Skeletal muscle cell (primary cell): ENCODE measurements around the gene ARRDC2.

ENCODE experiments used
- DNase-seq: peaks from one replicate; pipeline ENCODE4 v3.0.0-alpha.2; 2010; ENCODE audit warnings: low read depth
- H3K4me3 ChIP-seq: 2 replicates; pipeline ENCODE4 v1.5.1; 2011; ENCODE audit warnings: low read depth, mild to moderate bottlenecking, control low read depth, low read length, moderate library complexity

ARRDC2 gene

DNA sequence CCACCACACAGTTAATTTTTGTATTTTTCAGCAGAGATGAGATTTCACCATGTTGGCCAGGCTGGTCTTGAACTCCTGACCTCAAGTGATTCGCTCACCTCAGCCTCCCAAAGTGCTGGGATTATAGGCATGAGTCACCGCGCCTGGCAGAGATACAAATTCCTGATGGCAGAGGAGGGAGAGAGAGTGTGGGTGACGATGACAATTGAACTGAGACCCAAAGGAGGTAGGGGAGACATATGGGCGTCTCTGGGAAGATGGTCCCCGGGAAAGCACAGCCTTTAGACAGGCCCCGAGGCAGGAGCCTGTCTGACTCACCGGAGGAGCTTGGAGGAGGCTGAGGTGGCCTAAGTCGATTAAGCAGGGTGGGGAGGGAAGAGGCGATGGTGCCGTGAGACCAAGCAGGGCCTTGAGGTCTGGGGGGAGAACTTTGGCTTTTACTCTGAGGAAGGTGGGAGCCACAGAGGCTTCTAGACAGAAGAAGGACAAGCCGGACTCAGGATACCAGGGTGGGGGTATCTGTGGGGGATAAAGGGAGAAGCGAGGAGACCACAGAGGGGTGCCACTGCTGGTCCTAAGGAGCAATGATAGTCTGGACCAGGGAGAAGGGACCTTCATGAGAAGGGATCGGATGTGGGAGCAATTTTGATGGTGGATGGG lies 38.2 kb downstream of the ARRDC2 start:
- H3K4me3 ChIP-seq, result no peak overlapping the region
- DNase-seq, result peak; percentile 72

DNA sequence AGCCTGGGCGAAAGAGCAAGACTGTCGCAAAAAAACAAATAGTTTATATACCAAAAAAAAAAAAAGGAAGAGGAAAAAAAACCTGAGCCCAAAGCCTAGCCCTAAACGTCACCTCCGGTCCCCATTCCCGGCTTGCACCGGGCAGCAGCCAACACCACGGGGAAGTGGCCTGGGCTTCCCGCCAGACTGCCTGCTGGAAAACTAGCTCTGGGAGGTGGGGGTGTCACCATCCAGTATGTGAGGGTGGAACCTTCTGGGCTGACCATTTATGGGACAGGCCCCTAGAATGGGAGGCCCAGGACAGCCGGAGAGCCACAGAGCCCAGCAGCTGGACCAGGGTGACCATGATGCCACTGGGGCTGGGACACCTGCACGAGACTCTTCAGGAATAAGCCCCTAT lies 41.4 kb downstream of the ARRDC2 start:
- no peak overlapping the region for H3K4me3 ChIP-seq
- no peak for DNase-seq

DNA sequence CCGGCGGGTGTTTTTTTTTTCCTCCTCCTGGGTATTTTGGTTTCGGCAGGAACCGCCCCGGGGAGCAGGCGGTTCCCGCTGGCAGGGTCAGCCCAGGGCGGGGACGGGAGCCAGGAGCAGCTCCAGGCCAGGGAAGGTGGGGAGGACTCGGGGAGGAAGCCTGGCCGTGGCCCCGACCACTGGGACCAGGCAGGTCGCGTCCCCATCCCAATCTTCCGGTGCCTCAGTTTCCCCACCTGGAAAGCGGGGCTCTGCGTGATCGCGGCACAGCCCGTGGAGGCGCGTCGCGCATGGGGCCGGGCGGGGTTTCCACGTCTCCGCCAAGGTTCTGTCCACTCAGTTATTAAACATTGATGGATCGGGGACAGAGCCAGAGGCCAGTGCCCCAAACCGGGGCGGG lies 43.9 kb downstream of the ARRDC2 start:
- DNase-seq, result no peak
- H3K4me3 ChIP-seq, result no peak overlapping the region

DNA sequence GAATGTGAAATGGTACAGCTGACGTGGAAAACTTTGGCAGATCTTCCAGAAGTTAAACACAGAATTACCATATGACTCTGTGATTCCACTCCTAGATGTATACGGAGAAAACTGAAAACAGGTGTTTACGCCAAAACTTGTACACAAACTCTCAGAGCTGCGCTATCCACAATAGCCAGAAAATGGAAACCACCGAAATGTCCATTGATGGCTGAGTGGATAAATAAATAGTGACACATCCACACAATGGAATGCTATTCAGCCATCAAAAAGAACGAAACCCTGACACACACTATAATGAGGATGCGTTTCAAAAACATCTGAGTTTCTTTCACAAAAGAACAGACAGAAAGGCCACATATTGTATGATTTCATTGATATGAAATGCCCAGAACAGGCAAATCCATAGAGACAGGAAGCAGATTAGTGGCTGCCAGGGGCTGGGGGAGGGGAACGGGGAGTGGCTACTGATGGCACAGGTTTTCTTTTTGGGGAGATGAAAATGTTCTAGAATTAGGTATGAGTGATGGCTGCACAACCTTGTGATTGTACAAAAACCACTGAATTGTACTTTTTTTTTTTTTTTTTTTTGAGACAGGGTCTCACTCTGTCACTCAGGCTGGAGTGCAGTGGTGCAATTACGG lies 45.7 kb downstream of the ARRDC2 start:
- no peak for DNase-seq
- H3K4me3 ChIP-seq, result no peak overlapping the region

DNA sequence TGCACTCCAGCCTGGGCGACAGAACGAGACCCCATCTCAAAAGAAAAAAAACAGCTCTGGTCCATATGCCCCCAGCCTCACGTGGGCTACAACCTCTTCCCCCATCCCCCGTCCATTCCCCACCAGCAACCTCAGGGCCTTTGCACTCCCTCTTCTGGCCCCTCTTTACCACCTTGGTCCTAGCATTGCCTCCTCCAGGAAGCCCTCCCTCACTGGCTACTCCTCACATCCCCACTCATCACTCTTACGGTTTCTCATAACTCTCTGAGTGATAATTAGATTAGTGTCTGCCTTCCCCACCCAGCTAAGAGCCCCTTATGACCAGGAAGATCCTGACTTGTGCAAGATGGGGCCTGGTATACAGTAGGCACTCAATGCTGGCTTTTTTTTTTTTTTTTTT lies 48.0 kb downstream of the ARRDC2 start:
- H3K4me3 ChIP-seq, result no peak overlapping the region
- no peak for DNase-seq

DNA sequence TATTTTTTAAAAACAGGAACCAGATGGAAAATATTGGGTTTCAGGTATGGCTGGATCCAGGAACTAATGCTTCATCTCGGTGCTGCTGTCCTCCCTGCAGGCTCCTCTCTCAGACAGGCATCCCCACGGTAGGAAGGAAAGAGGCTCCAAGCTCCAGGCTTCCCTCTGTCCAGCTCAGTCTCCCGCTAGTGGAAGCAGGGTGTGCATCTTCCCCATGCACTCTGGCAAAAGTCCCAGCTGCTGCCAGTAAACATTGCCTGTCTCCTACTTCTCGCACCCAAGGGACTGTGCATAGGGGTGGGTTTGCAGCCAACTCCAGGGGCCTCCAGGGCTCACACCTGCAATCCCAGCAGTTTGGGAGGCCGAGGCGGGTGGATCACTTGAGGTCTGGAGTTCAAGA lies 49.6 kb downstream of the ARRDC2 start:
- no peak overlapping the region for H3K4me3 ChIP-seq
- DNase-seq, result no peak

DNA sequence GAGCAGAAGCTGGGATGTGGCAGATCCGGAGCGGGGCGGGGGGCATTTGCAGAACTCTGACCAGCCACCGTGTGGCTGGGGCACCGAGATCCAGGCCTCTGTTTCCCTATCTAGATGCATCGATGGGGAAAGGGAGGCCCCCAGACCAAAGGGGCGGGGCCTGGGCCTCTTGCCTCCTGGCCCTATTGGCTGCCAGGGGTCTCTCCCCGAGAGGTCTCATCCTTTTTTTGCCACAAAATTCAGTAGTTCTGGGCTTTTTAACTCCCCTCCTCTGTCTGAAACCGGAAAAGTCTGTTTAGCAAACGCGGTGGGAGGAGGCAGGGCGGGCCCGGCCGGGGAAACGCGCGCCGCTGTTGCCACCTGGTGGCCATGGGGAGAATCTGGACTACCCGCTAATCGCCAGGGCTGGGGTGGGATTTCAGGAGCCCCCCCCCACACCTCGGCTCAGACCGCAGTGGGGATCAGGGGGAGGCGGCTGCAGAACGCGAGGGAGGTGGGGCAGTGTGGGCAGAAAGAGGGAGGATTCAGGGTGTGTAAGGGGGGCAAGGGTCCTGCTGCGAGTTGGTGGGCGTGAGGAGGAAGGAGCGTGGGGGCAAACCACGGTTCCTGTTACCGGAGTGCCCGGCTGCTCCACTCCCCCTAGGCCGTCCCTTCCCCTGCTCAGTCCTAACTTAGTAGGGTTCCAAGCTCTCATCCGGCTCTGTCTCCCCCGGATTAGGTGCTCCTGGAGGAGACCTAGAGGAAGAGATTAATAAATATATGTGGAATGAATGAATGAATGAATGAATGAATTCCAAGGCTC lies 50.4 kb downstream of the ARRDC2 start:
- peak overlapping the region; percentile 34 for H3K4me3 ChIP-seq
- DNase-seq, result no peak

DNA sequence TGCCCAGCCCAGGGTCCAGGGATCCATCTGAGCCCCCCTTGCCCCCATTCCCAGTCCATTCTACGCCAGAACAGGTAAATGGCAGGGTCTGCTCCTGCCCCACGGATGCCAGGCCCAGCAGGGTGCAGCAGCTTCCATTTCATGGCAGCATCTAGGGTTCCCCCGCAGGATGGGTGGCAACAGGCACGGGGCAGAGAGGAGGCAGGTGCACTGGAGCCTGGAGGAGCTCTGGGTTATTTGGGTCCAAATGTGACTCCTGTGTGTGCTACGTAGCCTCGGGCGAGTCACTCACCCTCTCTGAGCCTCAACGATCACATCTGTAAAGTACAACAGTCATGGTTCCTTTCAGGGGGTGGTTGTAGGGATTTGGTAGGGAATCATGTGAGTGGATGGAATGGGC lies 51.3 kb downstream of the ARRDC2 start:
- DNase-seq, result no peak
- no peak overlapping the region for H3K4me3 ChIP-seq

DNA sequence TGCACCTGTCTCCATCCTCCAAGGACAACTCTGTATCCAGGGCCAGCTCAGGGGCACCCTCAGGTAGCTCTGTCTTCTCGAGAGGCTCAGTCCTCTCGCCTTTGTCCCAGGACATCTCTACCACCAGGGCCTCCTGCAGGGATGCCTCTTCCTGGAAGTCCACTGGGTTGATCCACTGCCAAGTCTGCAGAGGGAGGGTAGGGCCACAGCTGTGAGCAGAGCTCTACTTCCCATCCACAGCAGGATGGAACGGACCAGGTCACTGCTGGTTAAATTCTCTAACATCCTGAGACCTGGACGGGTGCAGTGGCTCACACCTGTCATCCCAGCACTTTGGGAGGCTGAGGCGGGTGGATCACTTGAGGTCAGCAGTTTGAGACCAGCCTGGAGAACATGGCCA lies 51.9 kb downstream of the ARRDC2 start:
- H3K4me3 ChIP-seq, result no peak overlapping the region
- no peak for DNase-seq

DNA sequence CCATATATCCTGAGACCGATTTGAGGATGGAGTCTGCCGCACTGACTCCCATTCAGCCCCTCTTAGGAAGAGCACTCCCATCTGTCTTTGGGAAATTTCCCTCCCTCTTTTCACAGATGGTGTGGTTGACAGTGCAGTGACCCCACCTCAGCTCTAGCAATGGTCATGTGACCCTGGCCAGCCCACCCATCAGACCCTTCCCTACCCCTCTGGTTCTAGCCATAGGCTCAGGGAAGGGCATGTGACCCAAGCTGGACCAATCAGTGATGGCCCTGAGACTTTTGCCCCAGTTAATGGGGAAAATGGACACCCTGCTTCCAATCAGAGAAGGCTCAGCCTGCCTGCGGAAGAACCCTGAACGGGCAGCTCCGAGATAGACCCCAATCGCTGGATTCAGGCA lies 52.5 kb downstream of the ARRDC2 start:
- no peak overlapping the region for H3K4me3 ChIP-seq
- DNase-seq, result no peak

DNA sequence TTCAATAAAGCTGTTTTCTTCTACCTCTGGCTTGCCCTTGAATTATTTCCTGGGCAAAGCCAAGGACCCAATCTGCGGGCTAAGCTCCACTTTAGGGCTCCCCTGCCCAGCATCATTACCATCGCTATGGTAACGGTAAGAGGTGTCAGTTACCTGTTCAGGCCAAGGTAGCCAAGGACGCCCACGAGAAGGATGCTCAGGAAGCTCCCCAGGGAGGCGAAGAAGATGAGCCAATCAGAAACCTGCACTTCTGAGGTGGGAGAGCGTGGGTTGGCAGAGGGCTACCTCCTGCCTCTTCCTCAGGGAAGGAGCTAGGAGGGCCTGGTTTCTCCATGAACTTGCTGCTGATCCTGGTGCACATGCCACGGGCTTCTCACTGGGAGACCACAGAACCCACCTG lies 54.1 kb downstream of the ARRDC2 start:
- H3K4me3 ChIP-seq, result no peak overlapping the region
- DNase-seq, result no peak

DNA sequence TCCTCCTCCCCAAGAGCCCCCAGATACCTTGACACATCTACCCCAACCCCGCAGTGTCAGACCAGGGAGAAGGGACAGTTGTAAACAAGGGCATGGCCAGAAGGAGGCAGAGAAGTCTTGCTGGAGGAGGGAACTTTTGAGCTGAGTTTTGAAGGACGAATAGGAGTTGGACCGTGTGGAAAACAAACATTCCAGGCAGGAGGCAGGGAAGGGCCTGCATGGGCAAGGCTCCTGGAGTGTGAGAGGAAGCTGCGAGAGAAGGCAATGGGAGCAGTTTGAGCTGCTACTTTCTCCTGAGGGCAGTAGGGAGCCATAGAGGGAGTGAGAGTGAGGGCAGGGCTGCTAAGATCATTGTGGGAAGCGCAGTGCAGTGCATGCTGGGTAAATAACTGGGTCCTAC lies 55.5 kb downstream of the ARRDC2 start:
- no peak overlapping the region for H3K4me3 ChIP-seq
- no peak for DNase-seq
